Measurements from ENCODE around the gene SCARB1. TPM values are rescaled to one million over a fixed set of nuclear protein-coding genes. Genes with fewer than 3 reads are reported as not detected.

SCARB1 gene
- total RNA-seq, 1 experiment from 2014 or later, result 31.3 TPM

- Histone ChIP-seq H3K4me2 (ENCODE audit: insufficient read depth, insufficient read length, low read length) (no peak overlapping the region), H3K27ac (ENCODE audit: insufficient read length, low read depth, low read length) (no peak overlapping the region), H3K79me1 (ENCODE audit: insufficient read depth, low read depth, low read length, poor library complexity, severe bottlenecking) (no peaks in the 10 kb centered on the region), H3K14ac (ENCODE audit: insufficient read depth, low read length) (no peak overlapping the region), H2BK15ac (ENCODE audit: low read depth, low read length) (no peak overlapping the region), H3K23ac (ENCODE audit: insufficient read length, low read depth, low read length) (no peak overlapping the region), H3K9ac (ENCODE audit: extremely low read depth, insufficient read length, low read length) (no peak overlapping the region), H2BK12ac (ENCODE audit: insufficient read length, low read depth, low read length) (no peak overlapping the region), H4K5ac (ENCODE audit: insufficient read length, low read depth, low read length) (no peak overlapping the region), H2BK5ac (ENCODE audit: insufficient read length, low read length) (no peak overlapping the region), H3K56ac (ENCODE audit: insufficient read length, low read depth, low read length) (no peak overlapping the region), H4K91ac (ENCODE audit: insufficient read length, low read depth, low read length) (no peak overlapping the region), H2AFZ (ENCODE audit: low read length) (no peak overlapping the region), H2AK5ac (ENCODE audit: insufficient read length, low read length) (no peak overlapping the region), H3K9me3 (ENCODE audit: control insufficient read depth, low read depth, low read length) (no peaks in the 10 kb centered on the region), H4K8ac (replicated peaks; ENCODE audit: insufficient read length, low read depth, low read length) (no peak overlapping the region), H3K18ac (ENCODE audit: insufficient read length, low read depth, low read length) (no peak overlapping the region), H3K23me2 (ENCODE audit: insufficient read length, low read depth, low read length, poor library complexity, severe bottlenecking) (no peaks in the 10 kb centered on the region), H2BK120ac (ENCODE audit: low read depth, low read length, poor library complexity, severe bottlenecking) (no peak overlapping the region), H2BK20ac (ENCODE audit: low read depth, low read length, poor library complexity, severe bottlenecking) (no peak overlapping the region), H4K20me1 (ENCODE audit: control insufficient read depth, insufficient read depth, insufficient read length) (no peaks in the 10 kb centered on the region), H3T11ph (ENCODE audit: low read length) (no peak overlapping the region), H3K4ac (ENCODE audit: low read depth, low read length) (no peak overlapping the region), H3K79me2 (ENCODE audit: insufficient read depth, low read length) (no peaks in the 10 kb centered on the region), H3K4me1 (ENCODE audit: insufficient read depth, low read length) (no peaks in the 10 kb centered on the region), H3K27me3 (ENCODE audit: insufficient read depth, low read length) (no peaks in the 10 kb centered on the region)
- no CpG with 5 or more reads among the region's 6 CpGs for WGBS (ENCODE audit: extremely low coverage, insufficient read length, low lambda C conversion rate)
- H3K4me1 Mint-ChIP-seq, result peaks cover 27 to 28% of the 10 kb centered on the region in 2 experiments
- TF ChIP-seq, protein P1, sequence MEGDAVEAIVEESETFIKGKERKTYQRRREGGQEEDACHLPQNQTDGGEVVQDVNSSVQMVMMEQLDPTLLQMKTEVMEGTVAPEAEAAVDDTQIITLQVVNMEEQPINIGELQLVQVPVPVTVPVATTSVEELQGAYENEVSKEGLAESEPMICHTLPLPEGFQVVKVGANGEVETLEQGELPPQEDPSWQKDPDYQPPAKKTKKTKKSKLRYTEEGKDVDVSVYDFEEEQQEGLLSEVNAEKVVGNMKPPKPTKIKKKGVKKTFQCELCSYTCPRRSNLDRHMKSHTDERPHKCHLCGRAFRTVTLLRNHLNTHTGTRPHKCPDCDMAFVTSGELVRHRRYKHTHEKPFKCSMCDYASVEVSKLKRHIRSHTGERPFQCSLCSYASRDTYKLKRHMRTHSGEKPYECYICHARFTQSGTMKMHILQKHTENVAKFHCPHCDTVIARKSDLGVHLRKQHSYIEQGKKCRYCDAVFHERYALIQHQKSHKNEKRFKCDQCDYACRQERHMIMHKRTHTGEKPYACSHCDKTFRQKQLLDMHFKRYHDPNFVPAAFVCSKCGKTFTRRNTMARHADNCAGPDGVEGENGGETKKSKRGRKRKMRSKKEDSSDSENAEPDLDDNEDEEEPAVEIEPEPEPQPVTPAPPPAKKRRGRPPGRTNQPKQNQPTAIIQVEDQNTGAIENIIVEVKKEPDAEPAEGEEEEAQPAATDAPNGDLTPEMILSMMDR (conservative IDR thresholded peaks at IDR 0.05), result no peak
- DNase-seq, result no peak
- H3K9me3 Mint-ChIP-seq, result peaks cover 25 to 31% of the 10 kb centered on the region in 2 experiments
- H3K27me3 Mint-ChIP-seq (ENCODE audit: low read depth), result peaks cover 24% of the 10 kb centered on the region
- H3K4me3 Mint-ChIP-seq, result no peak overlapping the region
- peaks cover 7 to 31% (median 20%) of the 10 kb centered on the region in 3 experiments; a peak in 6 of 7 replicates for H3K36me3 Mint-ChIP-seq (ENCODE audit: insufficient read depth in 1 of 3, low read depth in 3 of 3)
- no peak overlapping the region for H3K27ac Mint-ChIP-seq
Observed at GRCh38 chr12:124756166-124756565, 107.5 kb downstream of the SCARB1 start.
